Duodenal mucosa (tissue), 2 donors: ENCODE measurements around the gene CCNE1.
"Not testable (repeated sequence)": the region's sequence is repeated elsewhere in the genome, so short reads cannot be mapped to it uniquely, and the experiment has no call there.

ENCODE experiments used
- H3K27ac ChIP-seq: one replicate; pipeline ENCODE4 v1.7.0; 2013; ENCODE audit warnings: low read depth, low read length
- H3K27me3 ChIP-seq, 2 donors: one replicate each; pipeline ENCODE4 v1.7.0; 2013; ENCODE audit warnings: low read length in 2 of 2, control low read depth in 1 of 2; ENCODE audit not compliant: insufficient read depth in 2 of 2, control insufficient read depth in 1 of 2
- H3K36me3 ChIP-seq, 2 donors: one replicate each; pipeline ENCODE4 v1.7.0; 2013; ENCODE audit warnings: low read length in 2 of 2, control low read depth in 1 of 2; ENCODE audit not compliant: insufficient read depth in 2 of 2, control insufficient read depth in 1 of 2
- H3K4me1 ChIP-seq, 2 donors: one replicate each; pipeline ENCODE4 v1.7.0; 2013; ENCODE audit warnings: low read length in 2 of 2, control low read depth in 1 of 2; ENCODE audit not compliant: insufficient read depth in 2 of 2, control insufficient read depth in 1 of 2
- H3K4me3 ChIP-seq, 2 donors: one replicate each; pipeline ENCODE4 v1.7.0; 2013; ENCODE audit warnings: low read length in 2 of 2, low read depth in 1 of 2
- H3K9ac ChIP-seq, 2 donors: one replicate each; pipeline ENCODE4 v1.7.0; 2013; ENCODE audit warnings: low read length in 2 of 2, low read depth in 1 of 2
- H3K9me3 ChIP-seq, 2 donors: one replicate each; pipeline ENCODE4 v1.7.0; 2013; ENCODE audit warnings: low read length in 2 of 2, control low read depth in 1 of 2; ENCODE audit not compliant: control insufficient read depth in 1 of 2

CCNE1 gene

DNA sequence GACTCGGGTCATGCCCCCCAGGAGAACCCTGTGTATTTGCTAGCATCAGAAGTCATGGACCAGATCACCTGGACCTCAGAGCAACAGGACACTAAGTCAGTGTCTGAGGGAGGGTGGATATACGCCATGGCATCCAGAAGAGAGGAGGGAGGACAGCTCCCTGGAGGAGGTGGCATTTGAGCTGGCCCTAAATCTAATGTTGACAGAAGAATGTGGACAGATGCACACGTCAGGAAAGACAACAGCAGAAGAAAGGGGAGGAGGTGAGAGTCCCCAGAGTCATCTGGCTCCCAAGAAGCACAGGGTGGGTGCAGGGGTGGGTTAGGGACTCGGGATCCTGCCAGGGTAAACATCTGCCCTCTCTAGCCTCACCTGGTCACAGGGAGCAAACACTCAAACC lies 24.5 kb upstream of the CCNE1 start:
- Histone ChIP-seq H3K4me1 (no peaks in the 10 kb centered on the region), H3K4me3 (no peak overlapping the region), H3K9ac (no peak overlapping the region), H3K9me3 (no peaks in the 10 kb centered on the region), H3K27ac (no peak overlapping the region), H3K27me3 (no peaks in the 10 kb centered on the region), H3K36me3 (no peaks in the 10 kb centered on the region)

GRCh38 chr19:29789007-29789406 lies 22.8 kb upstream of the CCNE1 start:
- Histone ChIP-seq H3K4me3 (no peak overlapping the region), H3K4me1 (no peaks in the 10 kb centered on the region), H3K36me3 (no peaks in the 10 kb centered on the region), H3K9ac (no peak overlapping the region), H3K9me3 (no peaks in the 10 kb centered on the region), H3K27me3 (no peaks in the 10 kb centered on the region), H3K27ac (no peak overlapping the region)

DNA sequence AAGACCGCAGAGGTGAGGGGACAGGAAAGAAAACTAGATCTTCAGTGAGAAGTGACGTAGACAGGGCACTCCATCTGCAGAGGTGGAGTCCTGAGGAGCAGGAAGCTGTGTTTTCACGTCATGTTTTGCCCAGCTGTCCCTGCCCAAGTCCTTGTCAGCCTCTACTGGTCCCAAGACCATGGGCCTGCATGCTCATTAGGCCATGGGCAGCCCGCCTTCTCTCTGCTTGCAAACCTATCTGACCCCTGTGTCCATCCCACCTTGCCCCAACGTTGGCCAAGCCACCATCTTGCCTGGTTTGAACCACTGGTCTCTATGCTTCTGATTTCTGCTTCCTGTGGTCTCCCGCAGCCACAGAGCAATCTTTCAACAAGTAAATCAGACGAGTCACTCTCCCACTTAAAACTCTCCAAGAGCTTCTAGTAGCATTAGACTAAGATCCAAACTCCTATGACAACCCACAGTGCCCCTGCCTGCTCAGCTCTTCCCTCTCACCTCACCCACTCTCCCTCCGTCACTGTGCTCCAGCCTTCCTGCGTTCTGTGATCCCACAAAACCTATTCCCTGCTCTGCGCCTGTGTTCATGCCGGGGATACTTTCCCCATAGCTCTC lies 18.6 kb upstream of the CCNE1 start:
- no peak overlapping the region for H3K27ac ChIP-seq
- no peaks in the 10 kb centered on the region for H3K27me3 ChIP-seq
- H3K9ac ChIP-seq = no peak overlapping the region
- H3K4me3 ChIP-seq = no peak overlapping the region
- no peaks in the 10 kb centered on the region for H3K9me3 ChIP-seq
- H3K36me3 ChIP-seq = no peaks in the 10 kb centered on the region
- H3K4me1 ChIP-seq = no peaks in the 10 kb centered on the region

DNA sequence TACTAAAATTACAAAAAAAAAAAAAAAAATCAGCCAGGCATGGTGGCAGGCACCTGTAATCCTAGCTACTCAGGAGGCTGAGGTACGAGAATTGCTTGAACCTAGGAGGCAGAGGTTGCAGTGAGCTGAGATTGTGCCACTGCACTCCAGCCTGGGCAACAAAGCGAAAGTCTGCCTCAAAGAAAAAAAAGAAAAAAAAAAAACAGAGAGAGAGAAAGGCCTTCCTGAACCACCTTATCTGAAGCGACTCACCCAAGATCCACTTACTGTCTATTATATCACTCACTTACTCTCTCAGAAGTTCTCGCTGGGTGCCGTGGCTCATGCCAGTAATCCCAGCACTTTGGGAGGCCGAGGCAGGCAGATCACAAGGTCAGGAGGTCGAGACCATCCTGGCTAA lies 17.3 kb upstream of the CCNE1 start:
- not testable (repeated sequence) for H3K4me1 ChIP-seq, H3K9me3 ChIP-seq, H3K4me3 ChIP-seq, H3K27ac ChIP-seq, H3K9ac ChIP-seq, H3K27me3 ChIP-seq, H3K36me3 ChIP-seq

DNA sequence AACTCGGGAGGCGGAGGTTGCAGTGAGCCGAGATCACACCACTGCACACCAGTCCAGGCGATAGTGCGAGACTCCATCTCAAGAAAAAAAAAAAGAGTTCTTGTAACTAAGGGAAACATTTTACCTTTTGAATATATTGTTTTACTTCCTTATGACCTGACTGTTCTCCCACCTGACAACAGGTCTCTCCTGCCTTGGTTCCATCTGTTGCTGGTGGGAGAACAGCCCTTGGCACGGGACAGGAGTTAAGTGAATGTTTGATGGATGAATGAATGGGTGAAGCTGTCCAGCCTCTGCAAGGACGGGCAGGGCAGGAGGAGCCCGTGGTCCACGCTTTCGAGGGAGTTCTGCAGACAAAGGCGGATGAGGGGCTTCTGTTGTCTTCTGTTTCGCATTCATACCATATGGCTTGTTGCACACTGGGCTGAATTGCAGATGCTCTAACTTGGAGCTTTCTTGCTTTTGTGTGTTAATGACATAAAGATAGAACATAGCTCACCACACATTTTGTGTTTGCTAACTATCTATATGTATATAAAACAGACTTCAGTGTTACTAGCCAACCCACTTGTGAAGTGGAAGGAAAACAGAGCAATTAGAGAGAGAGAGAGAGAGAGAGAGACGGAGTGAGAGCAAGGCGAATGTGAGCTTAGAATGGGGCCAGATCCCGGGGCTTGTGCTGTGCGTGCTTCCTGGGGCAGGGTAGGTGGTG lies 16.2 kb upstream of the CCNE1 start:
- Histone ChIP-seq H3K9ac (no peak overlapping the region), H3K27me3 (no peaks in the 10 kb centered on the region), H3K36me3 (no peaks in the 10 kb centered on the region), H3K9me3 (no peaks in the 10 kb centered on the region), H3K4me3 (no peak overlapping the region), H3K4me1 (no peaks in the 10 kb centered on the region), H3K27ac (no peak overlapping the region)

DNA sequence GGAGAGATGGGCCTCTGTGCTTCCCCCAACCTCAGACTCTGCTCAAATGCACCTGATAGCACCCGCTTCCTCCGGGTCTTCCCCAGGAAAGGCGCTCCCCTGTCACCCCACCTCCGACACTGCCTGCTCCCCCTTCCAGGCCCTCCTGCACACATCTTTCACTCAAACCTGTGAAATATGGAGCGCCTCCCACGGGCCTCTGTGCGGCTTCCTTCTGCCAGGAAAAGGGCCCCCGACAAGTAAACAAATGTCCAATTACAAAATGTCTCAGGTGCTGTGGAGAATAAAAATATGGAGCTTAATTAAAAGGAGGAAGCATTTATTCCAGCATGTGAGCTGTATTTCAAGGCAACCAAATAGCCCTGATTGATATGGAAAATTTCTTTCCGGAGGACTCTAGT lies 15.6 kb upstream of the CCNE1 start:
- no peaks in the 10 kb centered on the region for H3K36me3 ChIP-seq
- no peaks in the 10 kb centered on the region for H3K9me3 ChIP-seq
- H3K4me3 ChIP-seq = no peak overlapping the region
- no peak overlapping the region for H3K27ac ChIP-seq
- H3K9ac ChIP-seq = no peak overlapping the region
- H3K27me3 ChIP-seq = no peaks in the 10 kb centered on the region
- no peaks in the 10 kb centered on the region for H3K4me1 ChIP-seq

DNA sequence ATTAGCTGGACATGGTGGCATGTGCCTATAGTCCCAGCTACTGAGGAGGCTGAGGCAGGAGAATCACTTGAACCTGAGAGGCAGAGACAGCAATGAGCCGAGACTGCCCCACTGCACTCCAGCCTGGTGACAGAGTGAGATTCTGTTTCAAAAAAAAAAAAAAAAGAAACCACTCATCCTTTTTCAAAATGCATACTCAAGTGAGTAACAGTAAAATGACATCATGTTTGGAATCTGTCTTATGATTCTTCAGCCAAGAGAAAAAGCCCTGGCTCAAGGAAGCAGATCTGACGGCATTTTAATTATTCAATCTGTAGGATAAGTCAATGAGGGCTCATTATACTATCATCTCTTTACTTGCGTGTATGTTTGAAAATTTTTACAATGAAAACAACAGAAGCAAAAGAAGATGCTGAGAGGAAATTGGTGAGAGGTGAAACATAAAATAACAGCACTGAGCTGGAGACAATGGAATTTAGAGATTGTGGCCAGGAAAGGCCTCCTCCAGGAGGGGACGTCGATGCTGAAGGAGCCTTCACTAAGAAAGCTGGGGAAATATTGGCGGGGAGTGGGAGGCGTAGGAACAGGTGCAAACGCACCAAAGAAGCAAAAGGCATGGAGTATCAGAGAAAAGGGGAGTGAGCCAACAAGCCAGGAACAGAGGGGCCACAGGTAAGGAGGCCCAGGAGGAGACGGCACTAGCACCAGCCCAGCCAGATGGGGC lies 12.9 kb upstream of the CCNE1 start:
- H3K4me3 ChIP-seq = no peak overlapping the region
- no peaks in the 10 kb centered on the region for H3K9me3 ChIP-seq
- no peaks in the 10 kb centered on the region for H3K27me3 ChIP-seq
- no peaks in the 10 kb centered on the region for H3K36me3 ChIP-seq
- H3K27ac ChIP-seq = no peak overlapping the region
- no peaks in the 10 kb centered on the region for H3K4me1 ChIP-seq
- no peak overlapping the region for H3K9ac ChIP-seq

DNA sequence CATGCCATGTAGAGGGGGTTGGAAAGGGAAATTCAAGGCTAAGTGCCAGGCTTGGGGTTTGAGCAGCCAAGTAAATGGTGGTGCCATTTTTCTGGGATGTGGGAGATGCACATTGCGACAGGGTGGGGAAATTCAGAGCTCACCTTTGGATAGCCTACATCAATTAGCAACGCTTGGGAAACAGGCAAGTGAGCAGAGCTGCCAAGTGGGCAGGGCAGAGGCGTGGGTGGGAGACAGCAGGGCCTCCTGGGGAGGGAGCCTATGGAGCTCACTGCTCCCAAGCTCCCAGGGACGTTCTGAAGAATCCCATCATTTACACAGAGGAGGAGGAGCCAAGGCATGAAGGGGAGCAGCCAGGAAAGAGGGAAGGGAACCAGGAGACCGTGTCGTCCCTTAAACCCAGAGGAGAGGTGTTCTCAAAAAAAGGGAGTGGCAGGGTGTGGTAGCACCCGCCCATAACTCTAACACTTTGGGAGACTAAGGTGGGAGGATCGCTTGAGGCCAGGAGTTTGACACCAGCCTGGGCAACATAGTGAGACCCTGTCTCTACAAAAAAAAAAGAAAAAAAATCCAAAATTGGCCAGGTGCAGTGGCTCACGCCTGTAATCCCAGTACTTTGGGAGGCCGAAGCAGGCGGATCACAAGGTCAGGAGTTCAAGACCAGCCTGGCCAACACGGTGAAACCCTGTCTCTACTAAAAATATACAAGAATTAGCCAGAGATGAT lies 11.5 kb upstream of the CCNE1 start:
- no peak overlapping the region for H3K4me3 ChIP-seq
- H3K27ac ChIP-seq = no peak overlapping the region
- H3K36me3 ChIP-seq = no peaks in the 10 kb centered on the region
- no peaks in the 10 kb centered on the region for H3K4me1 ChIP-seq
- H3K27me3 ChIP-seq = no peaks in the 10 kb centered on the region
- no peak overlapping the region for H3K9ac ChIP-seq
- no peaks in the 10 kb centered on the region for H3K9me3 ChIP-seq

GRCh38 chr19:29803951-29804350 lies 7.8 kb upstream of the CCNE1 start:
- H3K4me1 ChIP-seq, H3K36me3 ChIP-seq, H3K9me3 ChIP-seq, H3K9ac ChIP-seq, H3K27me3 ChIP-seq, H3K4me3 ChIP-seq, H3K27ac ChIP-seq: not testable (repeated sequence)

DNA sequence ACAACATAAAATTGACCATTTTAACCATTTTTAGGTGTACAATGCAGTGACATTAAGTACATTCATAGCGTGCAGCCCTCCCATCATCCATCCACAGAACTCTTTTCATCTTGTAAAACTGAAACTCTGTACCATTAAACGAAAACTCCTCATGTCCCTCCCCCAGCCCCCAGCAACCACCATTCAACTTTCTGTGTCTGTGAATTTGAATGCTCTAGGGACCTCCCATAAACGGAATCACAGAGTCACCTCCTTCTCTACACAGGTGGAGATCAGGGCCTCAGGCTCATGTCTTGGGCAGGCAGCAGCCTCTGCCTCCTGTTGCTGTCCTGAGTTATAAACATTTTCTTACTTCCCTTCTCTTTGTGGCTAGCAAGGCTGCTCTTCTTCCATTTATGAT lies 7.3 kb upstream of the CCNE1 start:
- no peak overlapping the region for H3K4me3 ChIP-seq
- H3K4me1 ChIP-seq = no peaks in the 10 kb centered on the region
- H3K27ac ChIP-seq = no peak overlapping the region
- H3K36me3 ChIP-seq = no peaks in the 10 kb centered on the region
- H3K9ac ChIP-seq = no peak overlapping the region
- no peaks in the 10 kb centered on the region for H3K9me3 ChIP-seq
- H3K27me3 ChIP-seq = no peaks in the 10 kb centered on the region
